DOHH2 (cell line): ENCODE measurements around the gene ZCCHC17.
A peak's percentile ranks its signal among the peaks of the same experiment; 100 is the strongest.

Experiments
- H3F3A ChIP-seq: fragments of 200-600 bp; sonication (generic), shearing (Covaris generic); 2 replicates; pipeline ENCODE4 v1.6.0; 2016; ENCODE audit warnings: antibody characterized with exemption, mild to moderate bottlenecking; ENCODE audit not compliant: control insufficient read depth, insufficient read depth
- H3K27ac ChIP-seq: fragments of 200-600 bp; sonication (generic); 2 replicates; pipeline ENCODE4 v1.5.1; 2014; ENCODE audit warnings: low read depth, mild to moderate bottlenecking, low read length, moderate library complexity
- H3K27me3 ChIP-seq: fragments of 200-600 bp; sonication (generic); 2 replicates; pipeline ENCODE4 v1.6.1; 2014; ENCODE audit warnings: mild to moderate bottlenecking, low read length, mixed read lengths; ENCODE audit not compliant: control insufficient read depth
- H3K36me3 ChIP-seq: fragments of 200-600 bp; sonication (generic); 2 replicates; pipeline ENCODE4 v1.6.1; 2014; ENCODE audit warnings: mild to moderate bottlenecking, low read length, moderate library complexity, mixed read lengths; ENCODE audit not compliant: control insufficient read depth
- H3K4me1 ChIP-seq: fragments of 200-600 bp; sonication (generic); 2 replicates; pipeline ENCODE4 v1.6.1; 2014; ENCODE audit warnings: mild to moderate bottlenecking, low read length, mixed read lengths; ENCODE audit not compliant: control insufficient read depth
- H3K4me2 ChIP-seq: fragments of 200-600 bp; sonication (generic); 2 replicates; pipeline ENCODE4 v1.6.0; 2014; ENCODE audit warnings: mild to moderate bottlenecking, low read length, moderate library complexity
- H3K4me3 ChIP-seq: fragments of 200-600 bp; sonication (generic); 2 replicates; pipeline ENCODE4 v1.5.1; 2014; ENCODE audit warnings: mild to moderate bottlenecking, low read length, mixed read lengths
- H3K79me2 ChIP-seq: fragments of 200-600 bp; sonication (generic); 2 replicates; pipeline ENCODE4 v1.6.1; 2014; ENCODE audit warnings: mild to moderate bottlenecking, low read length, mixed read lengths; ENCODE audit not compliant: control insufficient read depth
- H3K9me2 ChIP-seq: fragments of 200-600 bp; sonication (generic); replicated peaks from 2 replicates; pipeline ENCODE4 v1.6.1; 2014; ENCODE audit warnings: mild to moderate bottlenecking, low read length, mixed read lengths; ENCODE audit not compliant: control insufficient read depth
- H3K9me3 ChIP-seq: fragments of 200-600 bp; sonication (generic); 2 replicates; pipeline ENCODE4 v1.6.1; 2014; ENCODE audit warnings: antibody characterized with exemption, low read length, mixed read lengths; ENCODE audit not compliant: control insufficient read depth, insufficient read depth
- H4K20me1 ChIP-seq: fragments of 200-600 bp; sonication (generic); 2 replicates; pipeline ENCODE4 v1.6.0; 2014; ENCODE audit warnings: low read depth, mild to moderate bottlenecking, antibody characterized with exemption, low read length, moderate library complexity; ENCODE audit not compliant: control insufficient read depth, insufficient read depth
- EZH2phosphoT487 ChIP-seq: fragments of 200-600 bp; sonication (generic); IDR thresholded peaks from 2 replicates; pipeline ENCODE4 v1.6.1; 2017; ENCODE audit warnings: borderline replicate concordance, mild to moderate bottlenecking, antibody characterized with exemption, low read length, moderate library complexity, mixed read lengths
- TF ChIP-seq, protein P1 (sequence below): fragments of 200-600 bp; sonication (generic); IDR thresholded peaks from one replicate; pipeline ENCODE4 v1.5.1; 2014; ENCODE audit warnings: antibody characterized with exemption, mild to moderate bottlenecking, low read depth, low read length; ENCODE audit not compliant: poor library complexity, severe bottlenecking

ZCCHC17 gene

DNA sequence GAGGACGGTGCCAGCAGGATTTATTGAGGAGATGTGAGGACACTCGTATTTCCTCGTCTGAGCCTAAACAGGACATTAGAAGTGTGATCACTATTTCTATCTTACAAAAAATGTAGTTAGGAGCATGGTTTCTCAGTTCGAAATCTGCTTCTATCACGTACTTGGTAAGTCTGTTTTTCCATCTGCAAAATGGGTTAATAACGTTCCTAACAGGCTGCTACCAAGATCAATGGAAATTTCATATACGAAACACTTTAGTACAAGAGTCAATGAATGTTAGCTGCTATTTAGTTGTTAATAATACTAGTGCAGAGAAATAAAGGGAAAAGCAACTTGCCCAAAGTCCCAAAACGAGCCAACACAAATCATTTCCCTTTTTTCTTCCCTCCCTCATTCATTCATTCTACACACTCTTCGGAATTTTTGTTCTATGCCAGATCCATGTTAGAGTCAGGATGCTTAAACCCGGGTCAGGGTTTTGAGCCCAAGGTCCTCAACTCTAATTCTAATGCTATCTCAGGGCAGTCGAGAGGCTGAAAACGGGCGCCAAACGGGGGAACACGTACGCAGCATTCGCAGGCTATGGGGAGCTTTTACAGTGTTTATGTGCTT lies 852 bp upstream of the ZCCHC17 start:
- TF ChIP-seq, protein P1, sequence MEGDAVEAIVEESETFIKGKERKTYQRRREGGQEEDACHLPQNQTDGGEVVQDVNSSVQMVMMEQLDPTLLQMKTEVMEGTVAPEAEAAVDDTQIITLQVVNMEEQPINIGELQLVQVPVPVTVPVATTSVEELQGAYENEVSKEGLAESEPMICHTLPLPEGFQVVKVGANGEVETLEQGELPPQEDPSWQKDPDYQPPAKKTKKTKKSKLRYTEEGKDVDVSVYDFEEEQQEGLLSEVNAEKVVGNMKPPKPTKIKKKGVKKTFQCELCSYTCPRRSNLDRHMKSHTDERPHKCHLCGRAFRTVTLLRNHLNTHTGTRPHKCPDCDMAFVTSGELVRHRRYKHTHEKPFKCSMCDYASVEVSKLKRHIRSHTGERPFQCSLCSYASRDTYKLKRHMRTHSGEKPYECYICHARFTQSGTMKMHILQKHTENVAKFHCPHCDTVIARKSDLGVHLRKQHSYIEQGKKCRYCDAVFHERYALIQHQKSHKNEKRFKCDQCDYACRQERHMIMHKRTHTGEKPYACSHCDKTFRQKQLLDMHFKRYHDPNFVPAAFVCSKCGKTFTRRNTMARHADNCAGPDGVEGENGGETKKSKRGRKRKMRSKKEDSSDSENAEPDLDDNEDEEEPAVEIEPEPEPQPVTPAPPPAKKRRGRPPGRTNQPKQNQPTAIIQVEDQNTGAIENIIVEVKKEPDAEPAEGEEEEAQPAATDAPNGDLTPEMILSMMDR = no peak
- TF ChIP-seq EZH2phosphoT487 = no peak
- Histone ChIP-seq H3K4me1 (peaks cover 55% of the 10 kb centered on the region), H3K27me3 (no peaks in the 10 kb centered on the region), H3K79me2 (peaks cover 96% of the 10 kb centered on the region), H4K20me1 (peaks cover 4% of the 10 kb centered on the region; the same call in 1 of the 2 replicates), H3K4me3 (peak overlapping the region; percentile 98), H3K9me2 (no peaks in the 10 kb centered on the region), H3K36me3 (peaks cover 58% of the 10 kb centered on the region), H3K9me3 (no peaks in the 10 kb centered on the region), H3K27ac (peak overlapping the region; percentile 57), H3F3A (peaks cover 4% of the 10 kb centered on the region), H3K4me2 (peak overlapping the region; percentile 78)

DNA sequence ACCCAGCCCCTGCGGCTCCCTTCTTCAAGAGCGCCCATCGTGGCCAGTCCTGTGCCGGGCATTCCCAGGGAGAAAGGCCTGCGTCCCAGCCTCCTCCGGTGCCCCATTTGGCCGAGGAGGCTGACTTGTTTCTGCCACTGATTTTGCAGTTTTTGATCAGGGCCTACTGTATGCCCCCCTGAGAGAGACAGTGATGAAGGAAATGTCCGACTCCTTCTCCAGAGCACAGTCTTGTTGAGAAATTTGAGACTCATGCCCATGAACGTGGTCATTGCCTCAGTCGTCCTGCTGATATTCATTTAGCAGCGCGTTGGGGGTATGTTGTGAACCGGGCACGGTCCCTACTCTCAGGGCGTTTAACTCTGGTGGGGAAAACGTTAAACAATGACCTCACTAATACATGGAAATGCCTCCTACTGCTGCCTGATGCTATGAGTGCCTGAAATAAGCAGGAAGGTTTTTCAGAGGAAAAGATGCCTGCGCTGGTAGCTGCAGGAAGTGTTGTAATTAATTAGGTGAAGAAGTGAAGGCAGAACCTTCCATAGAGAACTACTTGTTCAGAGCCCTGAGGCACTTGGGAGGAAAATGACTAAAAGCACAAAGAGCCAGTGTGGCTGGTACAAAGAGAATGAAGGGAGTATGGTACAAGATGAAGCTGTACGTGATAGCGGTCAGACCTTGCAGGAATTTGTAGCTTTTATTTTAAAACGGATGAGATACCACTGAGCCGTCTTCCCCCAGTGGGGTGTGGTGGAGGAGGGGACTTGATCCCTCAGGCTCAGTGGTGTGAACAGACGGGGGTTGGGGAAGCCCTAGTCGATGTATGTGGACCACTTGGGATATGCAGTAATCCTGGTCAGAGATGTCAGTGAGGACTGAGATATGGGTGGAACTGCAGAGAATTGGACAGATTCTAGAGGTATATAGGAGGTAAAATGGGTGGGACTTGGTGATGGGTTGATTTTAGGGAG lies 730 bp downstream of the ZCCHC17 start:
- H3K9me3 ChIP-seq = no peaks in the 10 kb centered on the region
- peaks cover 4% of the 10 kb centered on the region; the same call in 1 of the 2 replicates for H4K20me1 ChIP-seq
- peak overlapping the region; percentile 98 for H3K4me3 ChIP-seq
- no peak for TF ChIP-seq EZH2phosphoT487
- TF ChIP-seq, protein P1 = no peak
- no peaks in the 10 kb centered on the region for H3K27me3 ChIP-seq
- peaks cover 42% of the 10 kb centered on the region for H3K36me3 ChIP-seq
- H3K9me2 ChIP-seq = no peaks in the 10 kb centered on the region
- H3K4me1 ChIP-seq = peaks cover 44% of the 10 kb centered on the region
- H3F3A ChIP-seq = peaks cover 3% of the 10 kb centered on the region
- peak overlapping the region; percentile 91 for H3K4me2 ChIP-seq
- H3K27ac ChIP-seq = peak overlapping the region; percentile 10; the same call in 1 of the 2 replicates
- H3K79me2 ChIP-seq = peaks cover 95% of the 10 kb centered on the region

DNA sequence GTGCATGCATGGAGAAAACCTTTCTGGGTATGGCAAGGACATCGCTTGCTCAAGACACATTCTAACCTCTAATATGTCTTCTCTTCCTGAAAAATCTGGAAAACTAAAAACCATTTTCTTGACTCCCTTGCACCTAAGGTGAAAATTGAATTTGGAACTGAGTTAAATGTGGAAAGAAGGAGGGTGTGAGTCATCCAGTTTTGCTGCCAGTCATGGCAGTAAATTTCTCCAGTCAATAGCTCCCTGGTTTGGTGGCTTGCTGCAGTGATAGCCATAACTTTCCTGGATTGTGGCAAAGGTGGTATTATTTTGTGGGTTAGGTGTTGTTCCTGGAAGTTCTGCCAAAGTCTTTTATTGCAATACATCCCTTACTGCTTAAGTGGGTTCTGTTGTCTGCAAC lies 2.5 kb downstream of the ZCCHC17 start:
- Histone ChIP-seq H3K9me2 (no peaks in the 10 kb centered on the region), H3K4me2 (no peak overlapping the region), H4K20me1 (peaks cover 4% of the 10 kb centered on the region; the same call in 1 of the 2 replicates), H3K27ac (no peak overlapping the region), H3K4me3 (no peak overlapping the region), H3K9me3 (no peaks in the 10 kb centered on the region), H3K4me1 (peaks cover 33% of the 10 kb centered on the region), H3K27me3 (no peaks in the 10 kb centered on the region), H3F3A (no peaks in the 10 kb centered on the region), H3K36me3 (peaks cover 26% of the 10 kb centered on the region), H3K79me2 (peaks cover 94% of the 10 kb centered on the region)
- TF ChIP-seq, protein P1 = no peak
- no peak for TF ChIP-seq EZH2phosphoT487
